Cardiac septum (tissue), 1 donor: ENCODE results near the gene KCNQ4. TPM values are rescaled to one million over a fixed set of nuclear protein-coding genes. Genes with fewer than 3 reads are reported as not detected.

Source experiments
- DNase-seq: peaks from one replicate; pipeline ENCODE4 v3.0.0-alpha.2; 2020; ENCODE audit warnings: low spot score
- intact Hi-C: fragments of 100-400 bp; cut with DNase I; formaldehyde crosslinking; loops from one replicate; pipeline ENCODE4 v1.14.0; 2022
- microRNA-seq: library from miRNA; unstranded; fragments of <30 nt; microRNA quantifications from one replicate; pipeline ENCODE4 v1.2.0, GENCODE V29; 2020
- total RNA-seq: library from RNA; stranded (reverse); fragmentation: NEBNext Ultra II Directional; extraction: Animal tissue kit (Norgen Biotek cat#: 25700); gene quantifications from one replicate; pipeline ENCODE4 v1.2.1, GENCODE V29; 2021
- donor health status: DM: no; HTN: no; CAD: no.

Gene KCNQ4
- total RNA-seq, 1 donor from 2014 or later, result 3.6 TPM

- DNase-seq, result no peak
- intact Hi-C loops, result no loop called here
Observed at GRCh38 chr1:40876891-40877290, 93.3 kb downstream of the KCNQ4 start.

DNA sequence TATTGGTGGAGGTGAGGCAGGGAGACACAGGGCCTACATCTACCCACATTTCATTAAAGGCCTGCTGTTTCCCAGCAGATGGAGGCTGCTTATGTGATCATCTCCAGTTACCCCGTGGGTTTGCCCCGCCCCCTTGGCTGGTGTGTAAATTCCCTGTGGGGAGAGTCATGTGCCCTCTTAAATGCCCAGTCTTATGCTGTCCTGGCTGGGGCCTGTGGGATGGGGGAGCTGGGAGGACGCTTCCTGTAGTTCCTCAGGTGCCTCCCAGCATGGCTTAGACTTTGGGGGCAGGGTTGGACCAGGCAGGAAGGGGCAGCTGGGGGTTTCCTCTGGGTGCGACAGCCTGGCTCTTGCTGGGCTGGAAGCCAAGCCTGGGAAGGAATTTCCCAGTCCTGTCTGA, 94.1 kb downstream of the KCNQ4 start:
- DNase-seq, result no peak
- intact Hi-C loops, result no loop called here

GRCh38 chr1:40878906-40879305, 95.3 kb downstream of the KCNQ4 start:
- intact Hi-C loops, result no loop called here
- DNase-seq, result no peak

DNA sequence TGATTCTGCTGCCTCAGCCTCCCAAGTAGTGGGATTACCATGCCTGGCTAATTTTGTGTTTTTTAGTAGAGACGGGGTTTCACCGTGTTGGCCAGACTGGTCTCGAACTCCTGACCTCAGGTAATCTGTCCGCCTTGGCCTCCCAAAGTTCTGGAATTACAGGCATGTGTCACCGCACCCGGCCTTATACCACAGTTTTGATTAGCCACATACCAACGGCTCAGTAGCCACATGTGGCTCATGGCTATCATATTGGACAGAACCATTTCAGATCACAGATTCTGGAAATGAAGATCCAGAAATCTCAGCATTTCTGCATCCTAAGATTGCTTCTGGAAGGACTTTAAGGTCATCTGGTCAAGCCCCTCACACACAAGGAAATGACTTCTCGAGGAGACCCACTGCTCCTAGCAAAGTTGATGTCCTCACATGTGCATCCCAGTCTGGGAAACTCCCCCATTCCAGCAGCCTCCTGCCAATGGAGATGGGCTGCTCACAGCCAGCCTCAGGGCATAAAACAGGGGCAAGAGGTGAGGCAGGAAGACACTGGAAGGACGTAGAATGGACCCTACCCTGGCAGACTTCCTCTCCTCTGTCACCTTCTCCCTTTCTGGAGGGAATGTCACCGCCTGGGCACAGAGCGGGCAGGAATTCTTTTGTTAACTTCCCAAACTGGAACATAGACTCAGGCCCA, 96.0 kb downstream of the KCNQ4 start:
- DNase-seq, result no peak
- intact Hi-C loops, result no loop called here

DNA sequence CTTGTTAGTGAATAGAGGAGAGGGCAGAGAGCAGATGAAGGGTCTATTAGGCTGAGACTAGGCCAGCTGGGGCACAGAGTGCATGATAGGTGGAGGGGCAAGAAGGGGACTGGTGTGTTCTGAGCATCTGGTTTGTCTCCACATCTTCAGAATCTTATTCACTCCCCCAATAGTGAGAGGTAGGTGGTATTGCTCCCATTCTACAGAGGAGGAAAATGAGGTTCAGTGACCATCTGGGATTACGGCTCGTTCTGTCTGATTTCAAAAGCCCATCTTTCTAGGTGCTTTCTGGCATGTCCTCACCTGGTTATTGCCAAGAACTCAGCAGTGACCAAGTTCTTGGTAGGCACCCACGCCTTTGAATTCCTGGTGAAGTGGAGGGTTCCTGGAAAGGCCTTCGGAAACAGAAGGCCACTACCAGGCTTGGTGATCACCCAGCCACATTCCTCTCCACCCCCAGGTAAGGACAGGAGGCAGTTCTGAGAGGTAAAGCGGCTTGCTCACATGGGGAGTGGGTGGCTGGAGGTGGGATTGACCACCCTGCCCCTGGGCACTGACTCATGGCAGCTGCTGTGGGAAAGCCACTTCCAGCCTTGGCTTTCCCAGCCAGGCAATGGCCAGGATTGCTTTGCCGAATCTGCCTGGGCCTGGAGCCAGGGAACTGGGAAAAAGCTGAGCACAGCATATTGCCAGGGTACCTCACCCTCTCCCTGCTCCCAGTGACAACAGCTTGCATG, 97.4 kb downstream of the KCNQ4 start:
- intact Hi-C loops, result no loop called here
- no peak for DNase-seq

- intact Hi-C loops, result no loop called here
- no peak for DNase-seq
Observed at GRCh38 chr1:40884055-40884795, 100.6 kb downstream of the KCNQ4 start.

GRCh38 chr1:40886318-40887011, 102.9 kb downstream of the KCNQ4 start:
- intact Hi-C loops, result no loop called here
- DNase-seq, result no peak

GRCh38 chr1:40887012-40887378, 103.4 kb downstream of the KCNQ4 start:
- no peak for DNase-seq
- intact Hi-C loops, result no loop called here

GRCh38 chr1:40887652-40888051, 104.1 kb downstream of the KCNQ4 start:
- intact Hi-C loops, result no loop called here
- DNase-seq, result no peak

Small RNAs within 50 kb of the gene (microRNA-seq; reads per million reads assigned to microRNA genes)
- gene MIR30C1 (97.9 reads per million, percentile 57 among the genes with 10 or more reads in this experiment), gene MIR30E (6,863 reads per million, percentile 93 among the genes with 10 or more reads in this experiment)

Other genes starting within 250 kb of the KCNQ4 start
- 0.67 TPM for gene RIMS3, start 118.1 kb upstream of the KCNQ4 start, total RNA-seq
- 61.7 TPM for gene NFYC, start 92.1 kb upstream of the KCNQ4 start, total RNA-seq
- gene CITED4, start 78.6 kb downstream of the KCNQ4 start, total RNA-seq, result 8.7 TPM
- 8.5 TPM for gene CTPS1, start 195.9 kb downstream of the KCNQ4 start, total RNA-seq
- gene SLFNL1, start 237.9 kb downstream of the KCNQ4 start, total RNA-seq, result 0.30 TPM